Keratinocyte (primary cell): Measurements from ENCODE around the gene FLNC. TPM values are rescaled to one million over a fixed set of nuclear protein-coding genes. Genes with fewer than 3 reads are reported as not detected.

Experiments
- DNase-seq: peaks from one replicate; pipeline ENCODE4 v3.0.0-alpha.2; 2011; ENCODE audit warnings: low read depth, missing footprints, low spot score
- FAIRE-seq: peaks from 2 replicates; lab custom pipeline; 2011; peaks lifted over from hg19 to GRCh38; lab: Jason Lieb, UNC
- H2AFZ ChIP-seq: 2 replicates; pipeline ENCODE4 v1.6.0; 2012; ENCODE audit warnings: low read length, control low read depth, inconsistent platforms; ENCODE audit not compliant: control insufficient read depth
- H3K27ac ChIP-seq: 2 replicates; pipeline ENCODE4 v1.5.1; 2011; ENCODE audit warnings: low read length; ENCODE audit not compliant: control insufficient read depth, insufficient read depth
- H3K27me3 ChIP-seq: 3 replicates; pipeline ENCODE4 v1.6.0; 2011; ENCODE audit warnings: low read length; ENCODE audit not compliant: control insufficient read depth, insufficient read depth; ENCODE audit errors: extremely low read depth
- H3K36me3 ChIP-seq, 2 experiments: 2 replicates in 1 of 2; 3 replicates in 1 of 2; pipeline ENCODE4 v1.5.1; 2011; ENCODE audit warnings: low read length in 2 of 2, mild to moderate bottlenecking in 1 of 2; ENCODE audit not compliant: control insufficient read depth in 2 of 2, insufficient read depth in 2 of 2; ENCODE audit errors: extremely low read depth in 1 of 2
- H3K4me1 ChIP-seq: 3 replicates; pipeline ENCODE4 v1.5.1; 2011; ENCODE audit warnings: low read length; ENCODE audit not compliant: control insufficient read depth, insufficient read depth; ENCODE audit errors: extremely low read depth
- H3K4me2 ChIP-seq: 3 replicates; pipeline ENCODE4 v1.6.0; 2011; ENCODE audit warnings: low read depth, low read length; ENCODE audit not compliant: control insufficient read depth, insufficient read depth; ENCODE audit errors: extremely low read depth
- H3K4me3 ChIP-seq, 3 experiments: fragments of 200-600 bp in 1 of 3; sonication (generic) in 1 of 3; 2 replicates in 2 of 3; 3 replicates in 1 of 3; pipeline ENCODE4 v1.5.1; 2011 to 2016; ENCODE audit warnings: low read length in 3 of 3, mild to moderate bottlenecking in 3 of 3, control low read depth in 2 of 3, inconsistent platforms in 1 of 3, low read depth in 1 of 3, mixed read lengths in 1 of 3, mixed run types in 1 of 3, moderate library complexity in 1 of 3; ENCODE audit not compliant: control insufficient read depth in 2 of 3, insufficient read depth in 2 of 3; ENCODE audit errors: extremely low read depth in 1 of 3
- H3K79me2 ChIP-seq: 2 replicates; pipeline ENCODE4 v1.6.0; 2012; ENCODE audit warnings: low read length; ENCODE audit not compliant: control insufficient read depth, insufficient read depth
- H3K9ac ChIP-seq: 3 replicates; pipeline ENCODE4 v1.6.0; 2011; ENCODE audit warnings: low read length; ENCODE audit not compliant: control insufficient read depth, insufficient read depth; ENCODE audit errors: extremely low read depth
- H3K9me1 ChIP-seq: 3 replicates; pipeline ENCODE4 v1.6.0; 2011; ENCODE audit warnings: low read length; ENCODE audit not compliant: control insufficient read depth, insufficient read depth; ENCODE audit errors: extremely low read depth
- H3K9me3 ChIP-seq: 2 replicates; pipeline ENCODE4 v1.5.1; 2012; ENCODE audit warnings: low read depth, low read length; ENCODE audit not compliant: control insufficient read depth
- H4K20me1 ChIP-seq: 3 replicates; pipeline ENCODE4 v1.6.0; 2011; ENCODE audit warnings: low read length; ENCODE audit not compliant: control insufficient read depth, insufficient read depth; ENCODE audit errors: extremely low read depth
- EZH2 ChIP-seq: IDR thresholded peaks from one replicate; pipeline ENCODE4 v1.6.1; 2012; ENCODE audit warnings: inconsistent platforms, mild to moderate bottlenecking, low read length, moderate library complexity
- dilution Hi-C: fragments of 300-500 bp; cut with MboI; formaldehyde crosslinking; loops from one replicate; pipeline ENCODE4 v1.7.0; 2020; ENCODE audit warnings: low sequenced_read_pairs; ENCODE audit not compliant: extremely low pct_ligation_motif_present
- polyA plus RNA-seq, 5 experiments: library from polyadenylated mRNA; depleted of rRNA in 3 of 5; stranded (reverse) in 3 of 5; stranded (forward) in 1 of 5; unstranded in 1 of 5; fragments of >200 nt; gene quantifications; 1 replicate in 1 of 5; 2 replicates in 3 of 5; 3 replicates in 1 of 5; pipeline versions ENCODE4 v1.2.1 to v1.2.3, GENCODE V29; 2011 to 2012; ENCODE audit warnings: missing spikeins in 2 of 5, low read depth in 1 of 5, low replicate concordance in 1 of 5
- TF ChIP-seq, protein P1 (sequence below), 3 experiments: IDR thresholded peaks in 1 of 3; conservative IDR thresholded peaks in 1 of 3; optimal IDR thresholded peaks in 1 of 3; 2 replicates in 2 of 3; 3 replicates in 1 of 3; pipeline versions ENCODE3 to v1.5.1; 2011; ENCODE audit warnings: low read length in 3 of 3, mild to moderate bottlenecking in 3 of 3, moderate library complexity in 2 of 3, control low read depth in 1 of 3, inconsistent platforms in 1 of 3; ENCODE audit not compliant: insufficient read depth in 2 of 3; ENCODE audit errors: extremely low read depth in 1 of 3

Gene FLNC
- polyA plus RNA-seq, 1 donor (not counting 4 experiments of a cell fraction or from before 2014, with no cell fraction given) = 0.03 TPM

- no peaks in the 10 kb centered on the region for H3K27me3 ChIP-seq
- no peak overlapping the region for H3K4me2 ChIP-seq
- no peaks in the 10 kb centered on the region for H3K79me2 ChIP-seq
- no peak overlapping the region for H3K27ac ChIP-seq
- no peaks in the 10 kb centered on the region for H3K36me3 ChIP-seq
- H3K4me3 ChIP-seq = no peak overlapping the region
- TF ChIP-seq EZH2 = no peak
- TF ChIP-seq, protein P1, sequence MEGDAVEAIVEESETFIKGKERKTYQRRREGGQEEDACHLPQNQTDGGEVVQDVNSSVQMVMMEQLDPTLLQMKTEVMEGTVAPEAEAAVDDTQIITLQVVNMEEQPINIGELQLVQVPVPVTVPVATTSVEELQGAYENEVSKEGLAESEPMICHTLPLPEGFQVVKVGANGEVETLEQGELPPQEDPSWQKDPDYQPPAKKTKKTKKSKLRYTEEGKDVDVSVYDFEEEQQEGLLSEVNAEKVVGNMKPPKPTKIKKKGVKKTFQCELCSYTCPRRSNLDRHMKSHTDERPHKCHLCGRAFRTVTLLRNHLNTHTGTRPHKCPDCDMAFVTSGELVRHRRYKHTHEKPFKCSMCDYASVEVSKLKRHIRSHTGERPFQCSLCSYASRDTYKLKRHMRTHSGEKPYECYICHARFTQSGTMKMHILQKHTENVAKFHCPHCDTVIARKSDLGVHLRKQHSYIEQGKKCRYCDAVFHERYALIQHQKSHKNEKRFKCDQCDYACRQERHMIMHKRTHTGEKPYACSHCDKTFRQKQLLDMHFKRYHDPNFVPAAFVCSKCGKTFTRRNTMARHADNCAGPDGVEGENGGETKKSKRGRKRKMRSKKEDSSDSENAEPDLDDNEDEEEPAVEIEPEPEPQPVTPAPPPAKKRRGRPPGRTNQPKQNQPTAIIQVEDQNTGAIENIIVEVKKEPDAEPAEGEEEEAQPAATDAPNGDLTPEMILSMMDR (optimal IDR thresholded peaks at IDR 0.05 in 1 of 3, IDR thresholded peaks at IDR 0.05 in 1 of 3, conservative IDR thresholded peaks at IDR 0.05 in 1 of 3; ENCODE audit: extremely low read depth in 1 of 3, insufficient read depth in 2 of 3, low read length in 3 of 3) = no peak
- dilution Hi-C loops = no loop called here
- no peak overlapping the region for H2AFZ ChIP-seq
- no peak overlapping the region for H3K9ac ChIP-seq
- H4K20me1 ChIP-seq = no peaks in the 10 kb centered on the region
- FAIRE-seq (no peak), DNase-seq (no peak)
- no peaks in the 10 kb centered on the region for H3K9me1 ChIP-seq
- H3K9me3 ChIP-seq = no peaks in the 10 kb centered on the region
- H3K4me1 ChIP-seq = peaks cover 1% of the 10 kb centered on the region
Observed at GRCh38 chr7:128881458-128882125, 51.4 kb downstream of the FLNC start.

DNA sequence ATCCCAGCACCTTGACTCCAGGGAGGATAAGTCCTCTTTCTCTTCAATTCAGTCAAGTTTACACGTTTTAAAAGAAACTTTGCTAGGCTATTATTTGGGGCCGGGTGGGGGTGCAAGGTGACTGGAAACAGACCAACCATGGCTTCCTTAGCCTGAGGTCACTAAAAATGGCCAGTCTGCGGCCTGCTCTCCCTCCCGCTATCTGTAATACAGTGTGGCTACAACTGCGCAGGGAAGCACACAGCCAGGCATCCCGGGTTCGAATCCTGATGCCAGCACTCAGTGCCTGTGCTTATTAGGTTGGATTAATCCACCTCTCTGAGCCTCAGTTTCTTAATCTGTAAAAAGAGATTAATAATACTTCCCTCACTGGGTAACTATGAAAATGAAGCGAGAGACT, 51.9 kb downstream of the FLNC start:
- FAIRE-seq = no peak
- Histone ChIP-seq H3K9me1 (no peaks in the 10 kb centered on the region), H3K27me3 (no peaks in the 10 kb centered on the region), H3K4me2 (no peak overlapping the region), H3K4me1 (no peaks in the 10 kb centered on the region), H3K79me2 (no peaks in the 10 kb centered on the region), H3K36me3 (no peaks in the 10 kb centered on the region), H3K9ac (no peak overlapping the region), H3K9me3 (no peaks in the 10 kb centered on the region), H3K27ac (no peak overlapping the region), H2AFZ (no peak overlapping the region), H3K4me3 (no peak overlapping the region), H4K20me1 (no peaks in the 10 kb centered on the region)
- TF ChIP-seq, protein P1 (optimal IDR thresholded peaks at IDR 0.05 in 1 of 3, IDR thresholded peaks at IDR 0.05 in 1 of 3, conservative IDR thresholded peaks at IDR 0.05 in 1 of 3; ENCODE audit: extremely low read depth in 1 of 3, insufficient read depth in 2 of 3, low read length in 3 of 3) = no peak
- TF ChIP-seq EZH2 = no peak
- DNase-seq = no peak
- dilution Hi-C loops = no loop called here
